Muscle of arm (tissue), 14 donors: ENCODE results near the gene KLC1. TPM values are rescaled to one million over a fixed set of nuclear protein-coding genes. Genes with fewer than 3 reads are reported as not detected.
"Not testable (repeated sequence)": the region's sequence is repeated elsewhere in the genome, so short reads cannot be mapped to it uniquely, and the experiment has no call there.

Experiments used
- DNase-seq: peaks from one replicate; pipeline ENCODE4 v3.0.0-alpha.2; 2013
- long read RNA-seq, 11 donors: transcript quantifications; one replicate each; lab custom pipeline, GENCODE V29; 2026
- polyA plus RNA-seq, 12 donors: library from polyadenylated mRNA; unstranded; fragments of 120-200 nt; gene quantifications; one replicate each; pipeline ENCODE4 v1.2.1, GENCODE V29; 2013; ENCODE audit not compliant: insufficient read length in 12 of 12

The KLC1 gene
- 100 to 1,000 TPM in 5 of 12 donors, 10 to 100 TPM in 6, not detected in 1; 80.0 to 131 (median 99.1) TPM for polyA plus RNA-seq
- long read RNA-seq, donor 1, full-length matches to known transcripts, result 15 of 45 reads
- long read RNA-seq, donor 1, partial matches to known transcripts, result 30 of 45 reads
- long read RNA-seq, donor 1, other reads (novel, unspliced or antisense), result 0 of 45 reads
- long read RNA-seq, donor 2, full-length matches to known transcripts, result 21 of 32 reads
- long read RNA-seq, donor 2, partial matches to known transcripts, result 6 of 32 reads
- long read RNA-seq, donor 2, other reads (novel, unspliced or antisense), result 5 of 32 reads
- long read RNA-seq, donor 3, full-length matches to known transcripts, result 9 of 9 reads
- long read RNA-seq, donor 3, partial matches to known transcripts, result 0 of 9 reads
- long read RNA-seq, donor 3, other reads (novel, unspliced or antisense), result 0 of 9 reads
- long read RNA-seq, donor 4, partial matches to known transcripts, result 0 of 4 reads
- long read RNA-seq, donor 4, other reads (novel, unspliced or antisense), result 0 of 4 reads
- long read RNA-seq, donor 5, full-length matches to known transcripts, result 32 of 40 reads
- long read RNA-seq, donor 5, partial matches to known transcripts, result 8 of 40 reads
- long read RNA-seq, donor 5, other reads (novel, unspliced or antisense), result 0 of 40 reads
- long read RNA-seq, donor 6, partial matches to known transcripts, result 6 of 18 reads
- long read RNA-seq, donor 6, other reads (novel, unspliced or antisense), result 0 of 18 reads
- long read RNA-seq, donor 7, full-length matches to known transcripts, result 13 of 26 reads
- long read RNA-seq, donor 7, partial matches to known transcripts, result 13 of 26 reads
- long read RNA-seq, donor 7, other reads (novel, unspliced or antisense), result 0 of 26 reads
- long read RNA-seq, donor 8, full-length matches to known transcripts, result 15 of 22 reads
- long read RNA-seq, donor 8, partial matches to known transcripts, result 7 of 22 reads
- long read RNA-seq, donor 8, other reads (novel, unspliced or antisense), result 0 of 22 reads
- long read RNA-seq, donor 9, full-length matches to known transcripts, result 4 of 28 reads
- long read RNA-seq, donor 9, partial matches to known transcripts, result 24 of 28 reads
- long read RNA-seq, donor 9, other reads (novel, unspliced or antisense), result 0 of 28 reads
- long read RNA-seq, donor 10, full-length matches to known transcripts, result 15 of 41 reads
- long read RNA-seq, donor 10, partial matches to known transcripts, result 26 of 41 reads
- long read RNA-seq, donor 10, other reads (novel, unspliced or antisense), result 0 of 41 reads
- long read RNA-seq, donor 11, full-length matches to known transcripts, result 16 of 16 reads
- long read RNA-seq, donor 11, partial matches to known transcripts, result 0 of 16 reads
- long read RNA-seq, donor 11, other reads (novel, unspliced or antisense), result 0 of 16 reads

- peak; percentile 86 for DNase-seq
Measured at GRCh38 chr14:103628684-103629502, at the start of gene KLC1. TSS of gene KLC1 (plus strand) at chr14:103629211. CDS start at chr14:103654565, 25,354 bp downstream.

DNA sequence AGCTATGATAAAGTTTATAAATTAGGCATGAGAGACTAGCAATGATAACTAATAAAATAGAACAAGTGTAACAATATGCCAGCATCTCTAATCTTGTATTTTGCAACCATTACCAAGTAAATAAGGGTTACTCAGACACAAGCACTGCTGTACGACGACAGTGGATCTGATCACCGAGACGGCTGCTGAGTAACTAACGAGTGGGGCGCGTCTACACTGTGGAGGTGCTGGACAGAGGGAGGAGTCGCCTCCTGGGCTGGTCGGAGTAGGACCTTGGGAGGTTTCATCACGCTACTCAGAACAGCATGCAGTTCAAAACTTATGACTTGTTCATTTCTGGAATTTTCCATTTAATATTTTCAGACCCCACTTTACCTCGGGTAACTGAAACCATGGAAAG lies 47.8 kb upstream of the KLC1 start:
- DNase-seq, result no peak

- no peak for DNase-seq
Measured at GRCh38 chr14:103581954-103582703, 46.9 kb upstream of the KLC1 start.

DNA sequence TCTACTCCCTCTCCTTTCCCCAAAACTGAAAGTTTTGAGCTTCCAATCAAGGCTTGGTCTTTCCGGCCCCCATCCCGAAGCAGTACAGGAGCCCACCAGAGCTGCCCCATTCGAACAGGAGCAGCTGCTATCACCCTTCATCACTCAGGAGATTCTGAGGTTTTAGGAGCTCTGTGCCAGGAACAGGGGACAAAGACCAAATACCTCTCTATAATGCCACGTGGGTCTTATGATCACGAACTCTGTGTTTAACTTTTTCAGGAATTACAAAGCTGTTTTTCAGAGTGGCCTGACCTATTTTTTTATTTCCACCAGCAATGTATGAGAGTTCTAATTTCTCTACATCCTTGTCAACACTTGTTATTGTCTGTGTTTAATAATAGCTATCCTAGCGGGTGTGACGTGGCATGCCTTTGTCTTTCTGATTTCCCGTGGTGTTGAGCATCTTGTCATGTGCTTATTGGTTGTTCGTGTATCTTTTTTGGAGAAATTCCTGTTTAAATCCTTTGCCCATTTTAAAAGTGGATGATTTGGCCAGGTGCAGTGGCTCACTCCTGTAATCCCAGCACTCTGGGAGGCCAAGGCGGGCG lies 44.6 kb upstream of the KLC1 start:
- no peak for DNase-seq

- DNase-seq, result no peak
Measured at GRCh38 chr14:103593577-103593976, 35.4 kb upstream of the KLC1 start.

GRCh38 chr14:103594265-103594664 lies 34.7 kb upstream of the KLC1 start:
- DNase-seq, result no peak

DNA sequence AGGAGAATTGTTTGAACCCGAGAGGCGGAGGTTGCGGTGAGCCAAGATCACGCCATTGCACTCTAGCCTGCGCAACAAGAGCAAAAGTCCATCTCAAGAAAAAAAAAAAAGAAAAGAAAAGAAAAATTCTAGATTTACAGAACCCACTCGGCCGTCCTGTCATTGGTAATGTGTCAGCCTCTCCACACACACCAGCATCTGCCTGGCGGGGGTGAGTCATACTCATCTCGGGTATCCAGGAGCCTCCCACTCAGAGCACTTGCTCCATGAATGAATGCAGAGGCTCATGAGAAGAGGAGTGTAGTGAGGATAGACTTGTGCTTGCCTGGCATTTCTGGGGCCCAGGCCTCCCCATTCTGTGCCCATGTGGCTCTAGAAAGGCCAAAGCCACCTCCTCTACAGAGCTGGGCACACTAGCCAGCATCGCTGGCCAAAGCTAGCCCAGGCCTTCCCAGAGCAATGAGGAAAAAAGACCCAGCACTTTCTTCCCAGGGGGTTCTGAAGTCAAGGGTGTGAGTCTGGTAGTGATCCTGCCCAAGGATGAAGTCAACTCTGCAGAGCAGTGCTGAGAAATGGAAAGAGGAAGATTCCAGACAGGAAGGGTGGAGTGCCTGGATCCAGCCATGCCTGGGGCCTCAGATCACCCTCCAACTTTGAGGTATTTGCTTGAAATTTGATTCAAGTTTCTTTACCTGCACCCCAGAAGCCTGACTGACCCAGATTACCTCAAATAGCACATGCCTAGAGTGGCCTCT lies 31.2 kb upstream of the KLC1 start:
- DNase-seq, result peak; percentile 21

- no peak for DNase-seq
Measured at GRCh38 chr14:103600503-103600902, 28.5 kb upstream of the KLC1 start.

DNA sequence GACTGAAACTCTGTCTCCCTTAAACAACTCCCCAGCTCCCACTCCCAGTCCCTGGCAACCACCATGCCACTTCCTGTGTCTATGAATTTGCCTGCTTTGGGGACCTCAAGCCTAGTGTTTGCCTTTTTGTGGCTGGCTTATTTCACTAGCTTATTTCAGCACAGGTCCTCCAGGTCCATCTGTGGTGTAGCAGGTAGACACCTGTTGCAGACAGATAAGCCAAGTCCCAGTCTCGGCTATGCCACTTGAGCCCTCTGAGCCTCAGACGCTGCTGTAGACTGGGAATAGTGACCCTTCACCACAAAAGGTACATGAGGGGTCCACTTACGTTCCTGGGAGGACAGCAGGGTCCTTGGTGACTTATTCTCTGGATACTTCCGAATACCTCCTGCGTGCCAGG lies 24.4 kb upstream of the KLC1 start:
- no peak for DNase-seq

- peak; percentile 96 for DNase-seq
Measured at GRCh38 chr14:103606963-103607668, 21.9 kb upstream of the KLC1 start.

GRCh38 chr14:103607822-103608221 lies 21.2 kb upstream of the KLC1 start:
- no peak for DNase-seq

DNA sequence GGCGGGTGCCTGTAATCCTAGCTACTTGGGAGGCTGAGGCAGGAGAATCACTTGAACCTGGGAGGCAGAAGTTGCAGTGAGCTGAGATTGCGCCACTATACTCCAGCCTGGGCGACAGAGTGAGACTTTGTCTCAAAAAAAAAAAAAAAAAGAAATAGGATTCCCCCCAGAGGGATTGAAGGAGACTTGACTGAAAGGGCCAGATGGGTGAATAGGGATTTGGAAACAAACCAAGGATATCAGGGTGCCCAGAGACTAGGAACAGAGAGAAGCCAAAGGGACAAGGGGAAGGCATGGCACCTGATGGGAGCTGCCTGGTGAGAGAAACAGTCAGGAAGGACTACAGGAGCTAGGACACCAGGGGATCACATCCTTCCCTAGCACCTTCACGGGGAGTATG lies 19.9 kb upstream of the KLC1 start:
- DNase-seq, result not testable (repeated sequence)

DNA sequence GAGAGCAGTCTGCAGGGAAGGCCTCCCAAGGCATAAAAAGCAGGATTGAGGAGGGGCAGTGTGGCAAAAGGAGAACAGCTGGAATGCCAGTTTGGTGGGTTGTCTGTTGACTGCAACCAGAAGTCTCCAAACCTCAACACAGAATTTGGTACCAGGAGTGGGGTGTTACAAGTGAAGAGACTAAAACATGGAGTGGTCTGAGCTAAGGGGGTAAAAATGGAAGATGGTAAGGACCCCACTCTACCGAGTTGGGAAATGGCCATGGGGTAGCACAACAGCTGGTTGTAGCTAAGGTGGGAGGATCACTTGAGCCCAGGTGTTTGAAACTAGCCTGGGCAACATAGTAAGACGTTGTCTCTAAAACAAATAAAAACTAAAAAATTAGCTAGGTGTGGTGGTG lies 17.8 kb upstream of the KLC1 start:
- DNase-seq, result no peak

DNA sequence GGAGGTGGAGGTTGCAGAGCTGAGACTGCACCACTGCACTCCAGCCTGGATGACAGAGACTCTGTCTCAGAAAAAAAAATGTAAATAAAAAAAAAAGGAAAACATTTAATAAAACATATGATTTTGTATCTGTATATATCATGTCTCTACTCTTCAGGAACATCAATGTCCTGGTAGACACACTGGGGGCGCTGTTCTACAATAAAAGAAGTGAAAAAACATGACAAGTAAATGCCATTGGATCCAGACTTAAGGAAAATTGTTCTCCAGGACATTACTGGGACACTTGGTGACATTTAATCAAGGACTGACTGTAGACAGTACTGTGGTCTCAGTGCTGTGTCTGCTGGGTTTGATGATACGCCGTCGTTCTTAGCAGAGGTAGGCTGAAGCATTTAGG lies 15.5 kb upstream of the KLC1 start:
- DNase-seq, result no peak

DNA sequence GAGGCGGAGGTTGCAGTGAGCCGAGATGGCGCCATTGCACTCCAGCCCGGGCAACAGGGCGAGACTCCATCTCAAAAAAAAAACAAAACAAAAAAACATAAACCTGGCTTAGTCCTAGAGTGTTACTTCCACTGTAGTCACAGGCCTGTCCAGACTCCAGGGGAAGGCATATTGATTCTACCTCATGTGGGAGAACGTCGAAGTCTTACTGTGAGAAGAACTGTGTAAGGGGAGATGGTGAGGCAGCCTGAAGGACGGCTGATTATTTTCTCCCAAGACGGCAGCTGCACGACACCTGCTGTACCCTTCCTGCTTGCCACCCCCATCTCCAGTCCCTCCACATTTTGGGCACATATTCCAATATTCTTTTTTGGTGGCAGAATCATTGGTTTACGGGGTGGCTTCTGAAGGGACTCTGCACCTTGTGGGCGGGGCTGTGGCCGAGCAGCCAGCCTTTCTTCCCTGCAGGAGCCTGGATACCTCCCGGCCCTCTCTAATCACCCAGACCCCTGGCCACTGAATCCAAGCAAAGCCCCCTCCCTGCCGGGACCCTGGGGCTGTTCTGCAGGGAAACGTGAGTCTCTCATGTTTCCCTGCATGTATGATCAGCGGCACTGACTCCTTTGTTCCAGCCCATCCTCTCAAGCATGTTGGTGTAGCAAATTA lies 12.2 kb upstream of the KLC1 start:
- no peak for DNase-seq

GRCh38 chr14:103619057-103619456 lies 10.0 kb upstream of the KLC1 start:
- no peak for DNase-seq

GRCh38 chr14:103621860-103622259 lies 7.2 kb upstream of the KLC1 start:
- no peak for DNase-seq

- DNase-seq, result no peak
Measured at GRCh38 chr14:103623308-103623707, 5.7 kb upstream of the KLC1 start.
